GM03348 (cell line): ENCODE results near the gene ANTKMT.

Source experiments
- DNase-seq: peaks from one replicate; pipeline ENCODE4 v3.0.0; 2012; ENCODE audit warnings: low spot score

The ANTKMT gene

DNA sequence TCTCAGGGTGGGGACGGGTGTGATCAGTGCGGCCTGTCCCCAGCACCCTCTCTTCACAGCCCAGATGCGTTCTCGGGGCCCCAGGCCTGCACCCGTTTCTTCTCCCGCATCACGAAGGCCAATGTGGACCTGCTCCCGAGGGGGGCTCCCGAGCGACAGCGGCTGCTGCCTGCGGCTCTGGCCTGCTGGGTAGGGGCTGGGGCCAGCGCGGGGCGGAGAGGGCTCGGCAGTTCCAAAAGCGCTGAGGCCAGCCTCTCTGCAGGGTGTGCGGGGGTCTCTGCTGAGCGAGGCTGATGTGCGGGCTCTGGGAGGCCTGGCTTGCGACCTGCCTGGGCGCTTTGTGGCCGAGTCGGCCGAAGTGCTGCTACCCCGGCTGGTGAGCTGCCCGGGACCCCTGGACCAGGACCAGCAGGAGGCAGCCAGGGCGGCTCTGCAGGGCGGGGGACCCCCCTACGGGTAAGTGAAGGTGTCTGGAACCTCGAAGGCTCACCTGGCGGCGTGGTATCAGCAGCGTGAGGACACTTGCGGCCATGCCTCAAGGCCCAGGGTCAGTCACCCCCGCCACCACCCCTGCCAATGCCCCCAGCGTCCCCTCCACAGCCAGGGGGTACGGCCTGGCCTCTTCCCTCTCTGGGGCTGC lies 44.0 kb downstream of the ANTKMT start:
- DNase-seq: no peak

DNA sequence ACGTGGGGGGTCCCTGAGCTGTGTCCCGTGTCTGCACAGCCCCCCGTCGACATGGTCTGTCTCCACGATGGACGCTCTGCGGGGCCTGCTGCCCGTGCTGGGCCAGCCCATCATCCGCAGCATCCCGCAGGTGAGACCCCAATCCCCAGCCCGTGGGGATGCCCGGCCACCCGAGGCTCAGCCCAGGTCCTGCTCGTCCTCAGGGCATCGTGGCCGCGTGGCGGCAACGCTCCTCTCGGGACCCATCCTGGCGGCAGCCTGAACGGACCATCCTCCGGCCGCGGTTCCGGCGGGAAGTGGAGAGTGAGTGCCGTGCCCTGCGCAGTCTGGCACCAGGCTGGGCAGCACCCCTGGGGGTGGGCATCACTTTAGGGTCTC lies 44.5 kb downstream of the ANTKMT start:
- no peak for DNase-seq

DNA sequence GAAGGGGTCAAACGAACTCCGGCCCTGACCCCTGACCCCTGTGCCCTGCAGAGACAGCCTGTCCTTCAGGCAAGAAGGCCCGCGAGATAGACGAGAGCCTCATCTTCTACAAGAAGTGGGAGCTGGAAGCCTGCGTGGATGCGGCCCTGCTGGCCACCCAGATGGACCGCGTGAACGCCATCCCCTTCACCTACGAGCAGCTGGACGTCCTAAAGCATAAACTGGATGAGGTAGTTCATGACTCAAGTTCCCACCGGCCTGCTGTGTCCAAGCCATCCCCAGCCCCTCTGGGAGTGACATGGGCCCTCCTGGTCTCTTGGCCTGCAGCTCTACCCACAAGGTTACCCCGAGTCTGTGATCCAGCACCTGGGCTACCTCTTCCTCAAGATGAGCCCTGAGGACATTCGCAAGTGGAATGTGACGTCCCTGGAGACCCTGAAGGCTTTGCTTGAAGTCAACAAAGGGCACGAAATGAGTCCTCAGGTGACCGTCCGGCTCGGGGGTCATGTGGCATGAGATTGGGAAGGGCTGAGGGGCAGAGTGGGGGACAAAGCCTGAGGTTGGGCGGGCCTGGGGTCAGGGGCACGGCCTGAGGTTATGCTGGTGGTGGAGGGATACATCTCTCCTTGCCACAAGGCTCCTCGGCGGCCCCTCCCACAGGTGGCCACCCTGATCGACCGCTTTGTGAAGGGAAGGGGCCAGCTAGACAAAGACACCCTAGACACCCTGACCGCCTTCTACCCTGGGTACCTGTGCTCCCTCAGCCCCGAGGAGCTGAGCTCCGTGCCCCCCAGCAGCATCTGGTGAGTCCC lies 45.3 kb downstream of the ANTKMT start:
- no peak for DNase-seq

DNA sequence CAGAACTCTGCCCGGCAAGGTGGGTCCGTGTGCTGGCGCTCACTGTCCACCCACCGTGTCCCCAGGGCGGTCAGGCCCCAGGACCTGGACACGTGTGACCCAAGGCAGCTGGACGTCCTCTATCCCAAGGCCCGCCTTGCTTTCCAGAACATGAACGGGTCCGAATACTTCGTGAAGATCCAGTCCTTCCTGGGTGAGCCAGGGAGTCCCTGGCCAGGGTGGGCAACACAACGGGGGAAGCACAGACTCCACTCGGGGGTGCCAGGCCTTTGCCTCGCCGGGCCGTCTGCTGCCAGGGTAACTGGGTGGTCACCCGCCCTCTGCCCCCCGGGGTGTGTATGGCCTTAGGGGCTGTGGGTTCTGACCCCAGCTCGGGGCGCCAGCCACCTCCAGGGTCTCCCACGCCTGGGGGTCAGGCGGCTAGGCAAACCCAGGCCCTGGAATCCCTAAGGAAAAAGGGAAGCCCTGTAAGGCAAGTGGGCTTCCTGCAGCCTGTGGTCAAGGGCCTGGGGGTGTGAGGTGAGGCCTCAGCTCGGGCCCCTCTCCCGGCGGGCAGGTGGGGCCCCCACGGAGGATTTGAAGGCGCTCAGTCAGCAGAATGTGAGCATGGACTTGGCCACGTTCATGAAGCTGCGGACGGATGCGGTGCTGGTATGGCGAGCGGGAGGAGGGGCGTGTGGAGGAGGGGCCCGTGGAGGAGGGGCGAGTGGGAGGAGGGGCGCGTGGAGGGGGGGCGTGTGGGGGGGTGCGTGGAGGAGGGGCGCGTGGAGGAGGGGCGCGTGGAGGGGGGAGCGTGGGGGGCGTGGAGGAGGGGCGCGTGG lies 46.1 kb downstream of the ANTKMT start:
- no peak for DNase-seq

DNA sequence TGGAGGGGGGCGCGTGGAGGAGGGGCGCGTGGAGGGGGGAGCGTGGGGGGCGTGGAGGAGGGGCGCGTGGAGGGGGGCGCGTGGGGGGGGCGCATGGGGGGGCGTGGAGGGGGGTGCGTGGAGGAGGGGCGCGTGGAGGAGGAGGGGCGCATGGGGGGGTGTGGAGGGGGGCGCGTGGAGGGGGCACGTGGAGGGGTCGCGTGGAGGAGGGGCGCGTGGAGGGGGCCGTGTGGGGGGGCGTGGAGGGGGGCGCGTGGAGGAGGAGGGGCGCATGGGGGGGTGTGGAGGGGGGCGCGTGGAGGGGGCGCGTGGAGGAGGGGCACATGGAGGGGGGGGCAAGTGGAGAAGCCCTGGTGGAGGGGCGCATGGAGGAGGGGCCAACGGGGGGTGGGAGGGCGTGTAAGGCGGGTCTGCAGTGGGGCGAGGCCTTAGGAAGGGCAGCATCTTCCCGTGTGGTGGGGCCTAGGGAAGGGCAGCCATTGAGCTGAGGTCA lies 46.8 kb downstream of the ANTKMT start:
- no peak for DNase-seq

DNA sequence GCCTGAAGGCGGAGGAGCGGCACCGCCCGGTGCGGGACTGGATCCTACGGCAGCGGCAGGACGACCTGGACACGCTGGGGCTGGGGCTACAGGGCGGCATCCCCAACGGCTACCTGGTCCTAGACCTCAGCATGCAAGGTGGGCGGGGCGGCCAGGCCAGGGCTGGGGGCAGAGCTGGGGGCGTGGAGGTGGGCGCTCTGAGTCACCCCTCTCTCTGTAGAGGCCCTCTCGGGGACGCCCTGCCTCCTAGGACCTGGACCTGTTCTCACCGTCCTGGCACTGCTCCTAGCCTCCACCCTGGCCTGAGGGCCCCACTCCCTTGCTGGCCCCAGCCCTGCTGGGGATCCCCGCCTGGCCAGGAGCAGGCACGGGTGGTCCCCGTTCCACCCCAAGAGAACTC lies 47.5 kb downstream of the ANTKMT start:
- no peak for DNase-seq

DNA sequence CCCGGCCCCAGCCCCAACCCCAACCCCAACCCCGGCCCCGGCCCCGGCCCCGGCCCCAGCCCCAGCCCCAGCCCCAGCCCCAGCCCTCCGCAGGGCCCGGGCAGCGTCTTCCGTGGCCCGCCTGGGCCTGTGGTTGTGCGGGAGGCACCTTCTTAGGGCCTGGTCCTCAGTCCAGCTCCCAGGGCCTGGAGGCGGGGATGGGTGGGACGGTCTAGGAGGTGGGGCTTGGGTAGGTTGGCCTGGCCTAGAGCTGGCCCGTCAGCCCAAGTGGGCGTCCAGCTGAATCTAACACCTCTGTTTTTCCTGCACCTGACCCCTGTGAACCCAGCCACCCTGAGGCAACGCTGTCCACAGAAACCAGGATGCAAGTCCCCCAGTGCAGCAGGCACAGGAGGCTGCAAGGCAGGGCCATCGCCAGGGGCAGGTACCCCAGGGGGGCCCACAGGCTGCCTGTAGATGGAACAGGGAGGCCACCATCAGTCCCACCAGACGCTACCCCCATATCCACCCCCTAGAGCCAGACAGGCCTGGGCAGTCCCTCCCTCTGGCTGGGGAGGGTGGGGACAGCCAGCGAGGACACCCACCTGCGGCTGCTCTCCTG lies 48.3 kb downstream of the ANTKMT start:
- DNase-seq: no peak

DNA sequence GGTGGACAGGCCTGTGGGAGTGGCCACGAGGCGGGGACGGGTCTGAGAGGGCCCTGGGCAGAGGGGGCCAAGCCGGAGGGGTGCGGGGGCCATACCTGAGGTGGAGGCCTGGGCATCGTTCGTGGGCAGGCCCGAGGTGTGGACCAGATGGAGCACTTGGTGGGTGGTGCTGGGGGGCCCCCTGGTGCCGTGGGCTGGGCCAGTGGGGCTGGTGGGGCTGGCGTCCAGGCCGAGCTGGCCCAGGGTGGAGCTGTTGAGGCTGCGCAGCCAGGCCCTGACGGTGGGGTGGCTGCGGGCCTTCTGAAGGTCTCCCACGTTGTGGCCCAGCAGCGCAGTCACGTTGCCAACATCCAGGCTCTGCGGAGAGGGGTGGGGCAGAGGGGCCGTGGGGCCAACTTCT lies 49.0 kb downstream of the ANTKMT start:
- DNase-seq: no peak

DNA sequence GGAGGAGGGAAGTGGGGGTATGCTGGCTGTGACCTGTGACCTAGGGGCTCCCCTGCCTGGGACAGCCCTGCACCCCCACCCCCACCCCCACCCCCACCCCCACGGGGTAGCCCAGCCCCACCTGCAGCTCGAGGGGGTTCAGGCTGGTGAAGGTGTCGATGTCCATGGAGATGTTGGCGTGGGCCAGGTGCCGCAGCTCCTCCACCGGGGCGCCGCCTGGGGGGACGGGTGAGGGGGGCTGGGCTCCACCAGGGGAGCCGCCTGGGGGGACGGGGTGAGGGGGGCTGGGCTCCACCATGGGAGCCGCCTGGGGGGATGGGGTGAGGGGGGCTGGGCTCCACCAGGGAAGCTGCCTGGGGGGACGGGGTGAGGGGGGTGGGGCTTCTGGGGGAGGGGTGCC lies 49.5 kb downstream of the ANTKMT start:
- DNase-seq: no peak
